Effector memory CD8-positive, alpha-beta T cell (primary cell): ENCODE measurements around the gene SLC7A4.

Source experiments
- ATAC-seq: fragments of 150-1000 bp; cut with Tn5 transposase; replicated peaks from 2 replicates; pipeline ENCODE4 v1.10.0; 2021; ENCODE audit warnings: mild to moderate bottlenecking, moderate library complexity
- DNase-seq, 3 experiments: peaks; one replicate each; pipeline ENCODE4 v3.0.0; 2021
- H3K27ac Mint-ChIP-seq, 2 donors: one replicate each; pipeline ENCODE4 v1.8.0; 2022; ENCODE audit warnings: mild to moderate bottlenecking in 2 of 2, mixed read lengths in 2 of 2, moderate library complexity in 2 of 2
- H3K27me3 Mint-ChIP-seq, 2 donors: one replicate each; pipeline ENCODE4 v1.8.0; 2022; ENCODE audit warnings: mixed read lengths in 2 of 2
- H3K36me3 Mint-ChIP-seq: one replicate; pipeline ENCODE4 v1.8.0; 2022; ENCODE audit warnings: mild to moderate bottlenecking, moderate library complexity, mixed read lengths; ENCODE audit not compliant: insufficient read depth
- H3K4me1 Mint-ChIP-seq, 2 donors: one replicate each; pipeline ENCODE4 v1.8.0; 2022; ENCODE audit warnings: low read depth in 2 of 2, mixed read lengths in 2 of 2
- H3K4me3 Mint-ChIP-seq, 2 donors: one replicate each; pipeline ENCODE4 v1.8.0; 2022; ENCODE audit warnings: mild to moderate bottlenecking in 2 of 2, mixed read lengths in 2 of 2, moderate library complexity in 2 of 2
- H3K9me3 Mint-ChIP-seq, 2 donors: one replicate each; pipeline ENCODE4 v1.8.0; 2022; ENCODE audit warnings: mixed read lengths in 2 of 2

Gene SLC7A4

DNA sequence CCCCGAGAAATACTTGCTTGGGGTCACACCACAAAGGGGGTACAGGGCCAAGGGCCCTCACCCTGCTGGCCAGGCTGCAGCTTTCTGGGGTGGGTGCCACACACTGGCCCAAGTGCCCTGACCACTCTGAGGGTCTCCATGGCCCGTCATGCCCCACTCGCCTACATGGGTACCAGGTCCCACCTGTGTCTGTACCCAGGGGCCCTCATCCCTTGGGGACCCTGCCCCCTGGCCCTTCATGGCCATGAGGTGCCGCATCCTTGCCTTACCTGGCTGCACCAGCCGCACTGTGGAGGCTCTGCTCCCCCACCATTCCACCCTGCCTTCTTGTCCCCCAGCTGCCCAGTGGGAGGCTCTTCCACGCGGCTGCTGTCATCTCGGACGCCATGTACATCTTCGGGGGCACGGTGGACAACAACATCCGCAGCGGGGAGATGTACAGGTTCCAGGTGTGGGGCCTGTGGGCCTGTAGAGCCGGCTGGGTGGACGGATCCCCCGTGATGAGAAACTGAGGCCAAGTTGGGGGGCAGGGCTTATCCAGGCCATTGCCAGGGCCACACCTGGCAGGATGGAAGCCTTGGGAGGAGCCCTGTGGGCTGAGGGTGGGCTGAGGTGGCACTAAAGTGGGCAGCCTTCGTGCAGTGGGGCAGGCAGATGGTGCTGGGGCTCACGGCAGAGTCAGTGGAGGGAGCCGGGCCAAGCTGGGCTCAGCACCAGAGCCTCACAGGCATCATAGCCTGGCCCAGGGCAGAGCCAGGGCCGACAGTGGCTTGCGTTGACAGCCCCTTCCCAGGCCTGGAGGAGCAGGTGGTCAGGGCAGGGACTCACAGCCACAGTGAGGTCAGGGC lies 39.7 kb downstream of the SLC7A4 start:
- peaks cover 26% of the 10 kb centered on the region for H3K36me3 Mint-ChIP-seq
- H3K27ac Mint-ChIP-seq = no peak overlapping the region
- DNase-seq (no peak), ATAC-seq (no peak)
- H3K9me3 Mint-ChIP-seq = no peaks in the 10 kb centered on the region
- no peak overlapping the region for H3K4me3 Mint-ChIP-seq
- H3K4me1 Mint-ChIP-seq = peaks cover 7 to 8% of the 10 kb centered on the region in 2 donors
- H3K27me3 Mint-ChIP-seq = no peaks in the 10 kb centered on the region

DNA sequence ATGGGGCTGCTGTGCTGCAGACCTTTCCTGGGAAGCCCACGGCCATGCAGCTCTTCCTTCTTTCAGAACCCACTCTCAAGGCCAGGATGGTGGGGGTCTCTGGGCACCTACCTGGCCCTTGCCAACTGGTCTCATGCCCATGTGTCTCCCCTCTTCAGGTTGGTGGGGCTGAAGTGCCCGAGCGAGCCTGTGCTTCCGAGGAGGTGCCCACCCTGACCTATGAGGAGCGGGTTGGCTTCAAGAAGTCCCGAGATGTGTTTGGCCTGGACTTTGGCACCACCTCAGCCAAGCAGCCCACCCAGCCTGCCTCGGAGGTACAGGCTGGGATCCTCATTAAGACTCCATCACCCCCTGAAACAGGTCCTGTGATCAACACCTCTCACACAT lies 40.3 kb downstream of the SLC7A4 start:
- H3K27ac Mint-ChIP-seq = no peak overlapping the region
- H3K27me3 Mint-ChIP-seq = no peaks in the 10 kb centered on the region
- no peak overlapping the region for H3K4me3 Mint-ChIP-seq
- H3K9me3 Mint-ChIP-seq = no peaks in the 10 kb centered on the region
- ATAC-seq (no peak), DNase-seq (no peak)
- peaks cover 7 to 8% of the 10 kb centered on the region in 2 donors for H3K4me1 Mint-ChIP-seq
- H3K36me3 Mint-ChIP-seq = peaks cover 24% of the 10 kb centered on the region

DNA sequence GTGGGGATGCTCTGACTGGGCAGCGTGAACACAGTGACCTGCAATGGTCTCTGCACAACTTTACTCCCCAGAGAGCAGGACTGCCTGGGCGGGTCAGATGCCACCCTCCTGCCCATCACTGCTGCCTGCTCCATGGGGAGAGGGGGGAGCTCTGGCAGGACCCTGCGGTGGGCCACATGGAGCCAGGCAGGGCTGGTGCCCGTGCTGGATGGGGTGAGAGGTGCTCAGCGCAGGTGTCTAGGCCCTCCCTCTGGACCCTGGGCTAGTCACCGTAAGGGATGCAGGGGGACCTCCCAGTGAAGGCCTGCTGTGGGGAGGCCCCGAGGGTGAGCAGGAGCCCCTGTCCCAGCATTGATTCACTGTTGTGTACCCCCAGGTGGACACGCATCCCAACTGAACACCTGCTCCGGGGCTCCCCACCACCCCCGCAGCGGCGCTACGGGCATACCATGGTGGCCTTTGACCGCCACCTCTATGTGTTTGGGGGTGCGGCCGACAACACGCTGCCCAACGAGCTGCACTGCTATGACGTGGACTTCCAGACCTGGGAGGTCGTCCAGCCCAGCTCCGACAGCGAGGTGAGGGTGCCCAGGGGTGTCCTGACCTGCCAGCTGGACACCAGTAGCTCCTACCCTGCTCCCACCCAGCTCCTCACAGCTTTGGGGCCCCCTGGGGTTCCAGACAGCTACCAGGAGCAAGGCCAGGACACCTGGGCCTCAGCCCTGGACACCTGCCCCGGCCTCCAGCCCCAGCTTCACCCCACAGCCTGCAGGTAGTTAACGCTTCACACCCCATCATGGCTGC lies 40.9 kb downstream of the SLC7A4 start:
- H3K36me3 Mint-ChIP-seq = peaks cover 26% of the 10 kb centered on the region
- DNase-seq = no peak
- no peaks in the 10 kb centered on the region for H3K9me3 Mint-ChIP-seq
- peaks cover 7 to 8% of the 10 kb centered on the region in 2 donors for H3K4me1 Mint-ChIP-seq
- no peaks in the 10 kb centered on the region for H3K27me3 Mint-ChIP-seq
- ATAC-seq = no peak
- H3K27ac Mint-ChIP-seq = no peak overlapping the region
- H3K4me3 Mint-ChIP-seq = no peak overlapping the region

- H3K4me1 Mint-ChIP-seq = peaks cover 7 to 8% of the 10 kb centered on the region in 2 donors
- no peaks in the 10 kb centered on the region for H3K27me3 Mint-ChIP-seq
- no peak overlapping the region for H3K27ac Mint-ChIP-seq
- H3K4me3 Mint-ChIP-seq = no peak overlapping the region
- no peaks in the 10 kb centered on the region for H3K9me3 Mint-ChIP-seq
- DNase-seq = no peak
- H3K36me3 Mint-ChIP-seq = peaks cover 21% of the 10 kb centered on the region
- no peak for ATAC-seq
Observed at GRCh38 chr22:20990184-20991180, 41.9 kb downstream of the SLC7A4 start.

DNA sequence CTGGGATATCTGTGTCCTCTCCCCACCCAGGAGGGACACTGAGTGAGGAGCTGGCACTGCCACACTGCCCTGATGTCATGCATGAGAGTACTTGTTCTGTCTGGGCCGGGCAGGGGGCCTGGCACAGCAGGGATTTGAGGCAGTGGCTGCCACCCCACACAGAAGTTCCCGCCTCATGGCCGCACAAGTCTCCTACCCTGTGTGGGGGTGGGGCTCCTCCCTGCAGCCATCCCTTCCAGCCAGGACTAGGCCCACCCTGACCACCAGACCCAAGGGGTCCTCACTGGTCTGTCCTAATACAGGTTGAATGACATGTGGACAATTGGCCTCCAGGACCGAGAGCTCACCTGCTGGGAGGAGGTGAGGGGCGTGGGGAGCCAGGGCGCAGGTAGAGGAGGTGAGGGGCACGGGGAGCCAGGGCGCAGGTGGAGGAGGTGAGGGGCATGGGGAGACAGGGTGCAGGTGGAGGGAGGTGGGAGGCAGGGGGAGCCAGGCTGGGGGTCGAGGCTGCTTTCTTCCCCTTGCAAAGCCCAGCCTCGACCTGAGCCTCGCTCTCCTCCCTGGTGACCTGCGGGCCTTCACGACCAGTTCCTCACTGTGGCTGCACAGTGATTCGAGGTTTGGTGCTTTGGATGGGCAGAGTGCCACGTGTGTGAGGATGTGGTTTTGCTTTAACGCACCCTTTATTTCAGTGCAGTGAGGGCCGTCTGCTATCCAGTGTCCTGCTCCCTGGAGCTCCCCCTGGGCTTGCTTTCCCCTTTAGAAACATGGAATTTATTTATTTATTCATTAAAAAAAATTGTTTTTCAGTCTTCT lies 42.8 kb downstream of the SLC7A4 start:
- Mint-ChIP-seq H3K4me1 (peaks cover 7 to 8% of the 10 kb centered on the region in 2 donors), H3K9me3 (no peaks in the 10 kb centered on the region), H3K27me3 (no peaks in the 10 kb centered on the region), H3K36me3 (peaks cover 18% of the 10 kb centered on the region), H3K27ac (peak overlapping the region; percentile 28 to 30), H3K4me3 (no peak overlapping the region)
- no peak for DNase-seq
- no peak for ATAC-seq

DNA sequence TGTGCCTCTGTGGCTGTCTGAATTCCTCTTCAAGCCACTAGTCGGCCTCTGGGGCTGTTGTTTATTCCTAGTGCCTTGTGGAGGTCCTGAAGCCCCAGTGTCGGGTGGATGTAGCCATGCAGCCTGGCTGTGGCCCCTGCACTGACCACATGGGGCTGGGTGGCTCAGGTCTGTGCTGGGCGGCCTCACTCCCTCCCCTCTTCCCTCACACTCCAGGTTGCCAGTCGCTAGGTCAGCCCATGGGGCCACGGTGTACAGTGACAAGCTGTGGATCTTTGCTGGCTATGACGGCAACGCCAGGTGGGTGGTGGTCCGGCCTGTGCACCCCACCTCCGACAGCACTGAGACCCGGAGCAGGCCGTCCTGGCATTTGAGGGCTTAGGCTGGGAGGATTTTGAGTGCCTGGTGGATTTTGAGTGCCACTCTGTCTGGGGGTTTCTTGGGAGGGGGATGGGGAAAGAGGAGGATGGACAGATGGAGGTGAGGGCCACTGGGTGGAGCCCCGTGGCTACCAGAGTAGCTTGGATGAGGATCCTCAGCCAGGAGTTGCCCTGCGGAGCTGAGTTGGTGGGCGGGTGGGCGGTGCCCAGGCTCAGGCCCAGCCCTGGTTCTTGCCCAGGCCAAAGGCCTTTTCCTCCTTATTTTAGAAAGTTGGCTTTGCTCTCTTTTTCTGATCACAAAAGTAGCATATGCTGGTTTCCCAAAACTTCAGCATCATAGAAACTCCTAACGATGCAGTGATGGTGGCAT lies 43.6 kb downstream of the SLC7A4 start:
- H3K36me3 Mint-ChIP-seq = peaks cover 18% of the 10 kb centered on the region
- H3K9me3 Mint-ChIP-seq = no peaks in the 10 kb centered on the region
- H3K4me3 Mint-ChIP-seq = no peak overlapping the region
- ATAC-seq (no peak), DNase-seq (no peak)
- H3K27ac Mint-ChIP-seq = peak overlapping the region; percentile 28 to 30
- H3K4me1 Mint-ChIP-seq = peaks cover 10 to 13% of the 10 kb centered on the region in 2 donors
- no peaks in the 10 kb centered on the region for H3K27me3 Mint-ChIP-seq

DNA sequence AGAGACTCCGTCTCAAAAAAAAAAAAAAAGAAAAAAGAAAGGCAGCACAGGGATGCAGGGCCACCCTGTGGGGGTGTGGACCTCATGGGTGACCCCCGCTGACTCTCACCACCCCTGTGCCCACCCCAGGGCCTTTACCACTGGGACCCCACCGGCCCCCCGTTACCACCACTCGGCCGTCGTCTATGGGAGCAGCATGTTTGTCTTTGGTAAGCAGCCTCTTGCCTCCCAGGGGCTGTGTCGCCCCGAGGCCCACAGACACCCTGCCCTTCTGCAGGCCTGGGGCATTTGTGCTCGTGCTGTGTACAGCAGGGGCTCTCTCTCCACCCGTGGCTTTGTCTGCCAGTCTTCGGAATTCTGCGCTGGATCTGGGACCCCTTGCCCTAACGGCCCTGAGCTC lies 45.0 kb downstream of the SLC7A4 start:
- peaks cover 21% of the 10 kb centered on the region for H3K36me3 Mint-ChIP-seq
- ATAC-seq = no peak
- DNase-seq = no peak
- no peaks in the 10 kb centered on the region for H3K27me3 Mint-ChIP-seq
- peaks cover 19 to 25% of the 10 kb centered on the region in 2 donors for H3K4me1 Mint-ChIP-seq
- H3K4me3 Mint-ChIP-seq = no peak overlapping the region
- no peaks in the 10 kb centered on the region for H3K9me3 Mint-ChIP-seq
- no peak overlapping the region for H3K27ac Mint-ChIP-seq

- DNase-seq = no peak
- no peak overlapping the region for H3K4me3 Mint-ChIP-seq
- no peaks in the 10 kb centered on the region for H3K27me3 Mint-ChIP-seq
- peaks cover 24% of the 10 kb centered on the region for H3K36me3 Mint-ChIP-seq
- peaks cover 22 to 28% of the 10 kb centered on the region in 2 donors for H3K4me1 Mint-ChIP-seq
- no peaks in the 10 kb centered on the region for H3K9me3 Mint-ChIP-seq
- ATAC-seq = no peak
- peak overlapping the region in 1 of 2 donors; percentile 15 for H3K27ac Mint-ChIP-seq
Observed at GRCh38 chr22:20986365-20986764, 46.0 kb downstream of the SLC7A4 start.

- no peak for ATAC-seq
- Mint-ChIP-seq H3K36me3 (peaks cover 18% of the 10 kb centered on the region), H3K9me3 (no peaks in the 10 kb centered on the region), H3K4me3 (no peak overlapping the region), H3K4me1 (peaks cover 28 to 34% of the 10 kb centered on the region in 2 donors), H3K27me3 (no peaks in the 10 kb centered on the region), H3K27ac (no peak overlapping the region)
- DNase-seq = no peak
Observed at GRCh38 chr22:20985720-20986119, 46.6 kb downstream of the SLC7A4 start.

DNA sequence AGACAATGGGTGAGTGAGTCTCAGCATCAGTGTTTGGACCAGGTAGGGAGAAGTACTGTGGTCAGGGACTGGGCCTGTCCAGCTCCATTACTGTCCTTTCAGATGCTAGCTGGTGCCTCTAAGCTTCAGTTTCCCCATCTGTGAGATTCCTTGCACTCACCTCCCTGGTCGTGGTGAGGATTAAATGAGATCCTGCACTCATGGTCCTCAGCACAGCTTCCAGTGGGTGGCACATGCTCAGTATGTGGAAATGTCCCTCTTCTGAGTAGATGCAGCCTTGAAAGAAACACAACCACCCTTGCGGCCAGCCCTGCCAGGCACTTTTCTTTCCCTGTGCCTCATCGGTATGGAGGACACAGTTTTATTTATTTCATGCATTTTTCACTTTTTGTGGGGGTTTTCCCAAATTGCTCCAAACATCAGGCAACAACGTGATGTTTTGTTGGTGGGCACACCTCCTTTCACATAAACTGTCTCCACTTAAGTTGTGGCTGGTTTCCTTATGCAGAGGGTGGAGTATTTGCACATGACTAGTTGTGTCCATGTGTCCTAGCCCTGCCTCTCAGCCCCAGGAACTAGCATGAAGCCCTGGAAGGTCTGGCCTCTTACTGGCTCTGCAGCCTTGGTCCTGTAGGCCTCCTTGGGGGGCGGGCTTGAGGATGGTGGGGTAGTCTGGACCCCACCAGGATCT lies 49.1 kb downstream of the SLC7A4 start:
- DNase-seq (no peak), ATAC-seq (no peak)
- Mint-ChIP-seq H3K4me1 (peaks cover 29 to 34% of the 10 kb centered on the region in 2 donors), H3K9me3 (no peaks in the 10 kb centered on the region), H3K27me3 (no peaks in the 10 kb centered on the region), H3K27ac (peak overlapping the region; percentile 90 to 97), H3K4me3 (peak overlapping the region; percentile 92 to 97), H3K36me3 (peaks cover 15% of the 10 kb centered on the region)

DNA sequence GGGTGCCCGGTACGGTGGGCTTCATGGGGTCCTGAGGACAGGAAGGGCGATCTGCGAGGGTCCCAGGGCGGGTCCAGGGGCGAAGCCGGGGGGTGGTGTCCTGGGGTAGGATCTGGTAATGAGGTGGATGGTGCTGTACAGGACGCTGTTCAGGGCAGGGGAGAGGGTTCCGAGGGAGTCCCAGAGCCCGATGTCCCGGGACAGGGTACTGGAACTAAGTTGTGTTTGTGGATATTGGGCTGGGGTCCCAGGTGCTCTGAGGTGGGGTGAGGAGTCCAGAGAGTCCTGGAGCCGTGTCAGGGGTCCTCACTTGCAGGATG lies 49.8 kb downstream of the SLC7A4 start:
- H3K36me3 Mint-ChIP-seq = peaks cover 15% of the 10 kb centered on the region
- ATAC-seq (no peak), DNase-seq (no peak)
- H3K9me3 Mint-ChIP-seq = no peaks in the 10 kb centered on the region
- peak overlapping the region; percentile 92 to 97 for H3K4me3 Mint-ChIP-seq
- peak overlapping the region; percentile 90 to 97 for H3K27ac Mint-ChIP-seq
- H3K4me1 Mint-ChIP-seq = peaks cover 29 to 34% of the 10 kb centered on the region in 2 donors
- no peaks in the 10 kb centered on the region for H3K27me3 Mint-ChIP-seq
